SU-DHL-6 (cell line): ENCODE results near the gene CTR9.

Experiments
- H2AFZ ChIP-seq: fragments of 200-600 bp; sonication (generic); 2 replicates; pipeline ENCODE4 v1.6.1; 2014; ENCODE audit warnings: low read depth, mild to moderate bottlenecking, moderate library complexity, mixed read lengths, antibody characterized with exemption, low read length; ENCODE audit not compliant: severe bottlenecking
- H3F3A ChIP-seq: fragments of 200-600 bp; shearing (Covaris generic); 2 replicates; pipeline ENCODE4 v1.6.0; 2016; ENCODE audit warnings: antibody characterized with exemption, mild to moderate bottlenecking; ENCODE audit not compliant: insufficient read depth
- H3K27ac ChIP-seq: fragments of 200-600 bp; sonication (generic); 2 replicates; pipeline ENCODE4 v1.5.1; 2016; ENCODE audit warnings: low read depth, mild to moderate bottlenecking, low read length, moderate library complexity, mixed read lengths
- H3K27me3 ChIP-seq: fragments of 200-600 bp; sonication (generic), shearing (Covaris generic); 2 replicates; pipeline ENCODE4 v1.6.0; 2014; ENCODE audit warnings: mild to moderate bottlenecking, low read length
- H3K36me3 ChIP-seq: fragments of 200-600 bp; sonication (generic); 2 replicates; pipeline ENCODE4 v1.6.1; 2014; ENCODE audit warnings: mild to moderate bottlenecking, low read length, mixed read lengths
- H3K4me2 ChIP-seq: fragments of 300-600, 200-600 bp; shearing (Covaris generic), sonication (generic); 2 replicates; pipeline ENCODE4 v1.6.0; 2014; ENCODE audit warnings: low read length, low read depth, mild to moderate bottlenecking; ENCODE audit not compliant: poor library complexity, severe bottlenecking
- H3K4me3 ChIP-seq: fragments of 200-600 bp; sonication (generic); 2 replicates; pipeline ENCODE4 v1.5.1; 2014; ENCODE audit warnings: antibody characterized with exemption, low read length, mild to moderate bottlenecking, mixed read lengths; ENCODE audit not compliant: insufficient read depth, poor library complexity, severe bottlenecking
- H3K79me2 ChIP-seq: fragments of 200-600 bp; sonication (generic); 2 replicates; pipeline ENCODE4 v1.6.1; 2014; ENCODE audit warnings: mild to moderate bottlenecking, low read length, moderate library complexity; ENCODE audit not compliant: insufficient read depth
- H3K9ac ChIP-seq: fragments of 200-600 bp; sonication (generic); 2 replicates; pipeline ENCODE4 v1.7.0; 2014; ENCODE audit warnings: mild to moderate bottlenecking, low read length
- H3K9me2 ChIP-seq: fragments of 200-600 bp; sonication (generic); replicated peaks from 2 replicates; pipeline ENCODE4 v1.6.1; 2014; ENCODE audit warnings: low read length; ENCODE audit not compliant: insufficient read depth
- H3K9me3 ChIP-seq: fragments of 200-600 bp; sonication (generic); 2 replicates; pipeline ENCODE4 v1.6.1; 2014; ENCODE audit warnings: low read length, mixed read lengths; ENCODE audit not compliant: insufficient read depth
- H4K20me1 ChIP-seq: fragments of 200-600 bp; sonication (generic); 2 replicates; pipeline ENCODE4 v1.6.1; 2014; ENCODE audit warnings: low read depth, mild to moderate bottlenecking, antibody characterized with exemption, low read length, moderate library complexity, mixed read lengths
- EZH2phosphoT487 ChIP-seq: fragments of 200-600 bp; sonication (generic), shearing (Covaris generic); conservative IDR thresholded peaks from 2 replicates; pipeline ENCODE4 v1.6.1; 2018; ENCODE audit warnings: mild to moderate bottlenecking, antibody characterized with exemption, low read length, moderate library complexity, mixed read lengths
- TF ChIP-seq, protein P1 (sequence below): fragments of 200-600 bp; sonication (generic); IDR thresholded peaks from one replicate; pipeline ENCODE4 v1.5.1; 2017; ENCODE audit warnings: antibody characterized with exemption, mild to moderate bottlenecking, low read length, moderate library complexity; ENCODE audit not compliant: insufficient read depth, poor library complexity, severe bottlenecking

CTR9 gene

DNA sequence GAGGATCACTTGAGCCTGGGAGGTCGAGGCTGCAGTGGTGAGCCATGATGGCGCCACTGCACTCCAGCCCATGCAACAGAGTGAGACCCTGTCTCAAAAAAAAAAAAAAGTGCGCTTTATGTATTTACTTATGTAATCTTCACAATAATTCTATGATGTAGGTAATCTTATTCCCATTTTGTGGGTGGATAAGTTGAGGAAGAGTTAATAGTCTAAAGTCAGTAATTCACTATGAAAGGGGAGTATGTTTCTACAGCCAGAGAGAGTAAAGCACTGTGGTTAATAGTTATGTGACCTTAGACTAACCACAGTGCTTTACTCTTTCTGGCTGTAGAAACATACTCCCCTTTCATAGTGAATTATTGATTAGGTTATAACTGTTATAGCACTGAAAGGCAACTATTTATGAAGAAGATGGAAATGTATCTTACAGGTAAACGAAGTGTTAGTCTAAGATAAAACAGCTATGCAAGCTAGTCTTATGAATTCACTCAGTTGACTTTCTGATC is 11.9 kb downstream of the CTR9 start:
- peaks cover 5% of the 10 kb centered on the region; the same call in 1 of the 2 replicates for H4K20me1 ChIP-seq
- H3K9me3 ChIP-seq = no peaks in the 10 kb centered on the region
- TF ChIP-seq EZH2phosphoT487 = no peak
- TF ChIP-seq, protein P1, sequence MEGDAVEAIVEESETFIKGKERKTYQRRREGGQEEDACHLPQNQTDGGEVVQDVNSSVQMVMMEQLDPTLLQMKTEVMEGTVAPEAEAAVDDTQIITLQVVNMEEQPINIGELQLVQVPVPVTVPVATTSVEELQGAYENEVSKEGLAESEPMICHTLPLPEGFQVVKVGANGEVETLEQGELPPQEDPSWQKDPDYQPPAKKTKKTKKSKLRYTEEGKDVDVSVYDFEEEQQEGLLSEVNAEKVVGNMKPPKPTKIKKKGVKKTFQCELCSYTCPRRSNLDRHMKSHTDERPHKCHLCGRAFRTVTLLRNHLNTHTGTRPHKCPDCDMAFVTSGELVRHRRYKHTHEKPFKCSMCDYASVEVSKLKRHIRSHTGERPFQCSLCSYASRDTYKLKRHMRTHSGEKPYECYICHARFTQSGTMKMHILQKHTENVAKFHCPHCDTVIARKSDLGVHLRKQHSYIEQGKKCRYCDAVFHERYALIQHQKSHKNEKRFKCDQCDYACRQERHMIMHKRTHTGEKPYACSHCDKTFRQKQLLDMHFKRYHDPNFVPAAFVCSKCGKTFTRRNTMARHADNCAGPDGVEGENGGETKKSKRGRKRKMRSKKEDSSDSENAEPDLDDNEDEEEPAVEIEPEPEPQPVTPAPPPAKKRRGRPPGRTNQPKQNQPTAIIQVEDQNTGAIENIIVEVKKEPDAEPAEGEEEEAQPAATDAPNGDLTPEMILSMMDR = no peak
- H3K27me3 ChIP-seq = no peaks in the 10 kb centered on the region
- no peak overlapping the region for H2AFZ ChIP-seq
- H3K36me3 ChIP-seq = peaks cover 59% of the 10 kb centered on the region
- H3K9ac ChIP-seq = no peak overlapping the region
- H3K79me2 ChIP-seq = no peaks in the 10 kb centered on the region
- H3F3A ChIP-seq = peaks cover 6% of the 10 kb centered on the region; the same call in 1 of the 2 replicates
- H3K4me2 ChIP-seq = no peak overlapping the region
- no peak overlapping the region for H3K27ac ChIP-seq
- H3K9me2 ChIP-seq = no peaks in the 10 kb centered on the region
- H3K4me3 ChIP-seq = no peak overlapping the region

DNA sequence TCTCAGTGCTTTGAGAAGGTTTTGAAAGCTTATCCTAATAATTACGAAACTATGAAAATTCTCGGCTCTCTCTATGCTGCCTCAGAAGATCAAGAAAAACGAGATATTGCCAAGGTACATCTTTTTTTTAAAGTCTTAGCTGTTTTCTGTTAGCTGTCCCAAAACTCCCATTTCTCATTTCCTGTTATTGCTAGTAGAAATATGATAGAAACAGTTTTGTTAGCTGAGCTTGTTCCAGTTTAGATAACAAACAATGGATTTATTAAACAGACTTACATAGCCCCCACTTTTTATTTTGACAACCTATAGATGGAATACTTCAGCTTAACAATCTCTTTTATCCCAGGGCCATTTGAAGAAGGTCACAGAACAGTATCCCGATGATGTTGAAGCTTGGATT is 12.7 kb downstream of the CTR9 start:
- H3K9me2 ChIP-seq = no peaks in the 10 kb centered on the region
- H4K20me1 ChIP-seq = peaks cover 5% of the 10 kb centered on the region; the same call in 1 of the 2 replicates
- H3K27me3 ChIP-seq = no peaks in the 10 kb centered on the region
- no peaks in the 10 kb centered on the region for H3K79me2 ChIP-seq
- H3K4me2 ChIP-seq = no peak overlapping the region
- no peak for TF ChIP-seq EZH2phosphoT487
- TF ChIP-seq, protein P1 = no peak
- H3K27ac ChIP-seq = no peak overlapping the region
- peaks cover 6% of the 10 kb centered on the region; the same call in 1 of the 2 replicates for H3F3A ChIP-seq
- no peak overlapping the region for H3K4me3 ChIP-seq
- H2AFZ ChIP-seq = no peak overlapping the region
- H3K9ac ChIP-seq = no peak overlapping the region
- no peaks in the 10 kb centered on the region for H3K9me3 ChIP-seq
- peaks cover 52% of the 10 kb centered on the region for H3K36me3 ChIP-seq

DNA sequence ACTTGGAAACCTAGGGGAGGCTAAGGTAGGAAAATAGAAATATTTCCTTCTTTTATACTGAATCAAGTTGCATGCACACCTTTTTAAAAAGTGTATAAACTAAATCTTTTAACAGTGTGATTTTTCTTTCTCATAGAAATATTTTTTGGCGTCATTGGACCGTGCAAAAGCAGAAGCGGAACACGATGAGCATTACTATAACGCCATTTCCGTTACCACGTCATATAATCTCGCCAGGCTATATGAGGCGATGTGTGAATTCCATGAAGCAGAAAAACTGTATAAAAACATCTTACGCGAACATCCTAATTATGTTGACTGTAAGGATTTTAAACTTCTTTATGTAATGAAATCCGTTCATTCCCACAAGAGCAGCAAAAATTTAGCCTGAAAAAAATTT is 13.4 kb downstream of the CTR9 start:
- H3K9me3 ChIP-seq = no peaks in the 10 kb centered on the region
- H3K36me3 ChIP-seq = peaks cover 53% of the 10 kb centered on the region
- H3K27me3 ChIP-seq = no peaks in the 10 kb centered on the region
- peaks cover 6% of the 10 kb centered on the region; the same call in 1 of the 2 replicates for H3F3A ChIP-seq
- no peak overlapping the region for H2AFZ ChIP-seq
- no peak overlapping the region for H3K4me3 ChIP-seq
- no peak overlapping the region for H3K9ac ChIP-seq
- no peak for TF ChIP-seq EZH2phosphoT487
- TF ChIP-seq, protein P1 = no peak
- no peak overlapping the region for H3K27ac ChIP-seq
- no peaks in the 10 kb centered on the region for H3K79me2 ChIP-seq
- no peaks in the 10 kb centered on the region for H3K9me2 ChIP-seq
- peaks cover 5% of the 10 kb centered on the region; the same call in 1 of the 2 replicates for H4K20me1 ChIP-seq
- H3K4me2 ChIP-seq = no peak overlapping the region
